ENCODE data around the gene MED16. TPM values are rescaled to one million over a fixed set of nuclear protein-coding genes. Genes with fewer than 3 reads are reported as not detected.

The MED16 gene, protein sequence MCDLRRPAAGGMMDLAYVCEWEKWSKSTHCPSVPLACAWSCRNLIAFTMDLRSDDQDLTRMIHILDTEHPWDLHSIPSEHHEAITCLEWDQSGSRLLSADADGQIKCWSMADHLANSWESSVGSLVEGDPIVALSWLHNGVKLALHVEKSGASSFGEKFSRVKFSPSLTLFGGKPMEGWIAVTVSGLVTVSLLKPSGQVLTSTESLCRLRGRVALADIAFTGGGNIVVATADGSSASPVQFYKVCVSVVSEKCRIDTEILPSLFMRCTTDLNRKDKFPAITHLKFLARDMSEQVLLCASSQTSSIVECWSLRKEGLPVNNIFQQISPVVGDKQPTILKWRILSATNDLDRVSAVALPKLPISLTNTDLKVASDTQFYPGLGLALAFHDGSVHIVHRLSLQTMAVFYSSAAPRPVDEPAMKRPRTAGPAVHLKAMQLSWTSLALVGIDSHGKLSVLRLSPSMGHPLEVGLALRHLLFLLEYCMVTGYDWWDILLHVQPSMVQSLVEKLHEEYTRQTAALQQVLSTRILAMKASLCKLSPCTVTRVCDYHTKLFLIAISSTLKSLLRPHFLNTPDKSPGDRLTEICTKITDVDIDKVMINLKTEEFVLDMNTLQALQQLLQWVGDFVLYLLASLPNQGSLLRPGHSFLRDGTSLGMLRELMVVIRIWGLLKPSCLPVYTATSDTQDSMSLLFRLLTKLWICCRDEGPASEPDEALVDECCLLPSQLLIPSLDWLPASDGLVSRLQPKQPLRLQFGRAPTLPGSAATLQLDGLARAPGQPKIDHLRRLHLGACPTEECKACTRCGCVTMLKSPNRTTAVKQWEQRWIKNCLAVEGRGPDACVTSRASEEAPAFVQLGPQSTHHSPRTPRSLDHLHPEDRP
- total RNA-seq: 10 to 100 TPM; 41.7 to 62.3 (median 45.5) TPM

DNA sequence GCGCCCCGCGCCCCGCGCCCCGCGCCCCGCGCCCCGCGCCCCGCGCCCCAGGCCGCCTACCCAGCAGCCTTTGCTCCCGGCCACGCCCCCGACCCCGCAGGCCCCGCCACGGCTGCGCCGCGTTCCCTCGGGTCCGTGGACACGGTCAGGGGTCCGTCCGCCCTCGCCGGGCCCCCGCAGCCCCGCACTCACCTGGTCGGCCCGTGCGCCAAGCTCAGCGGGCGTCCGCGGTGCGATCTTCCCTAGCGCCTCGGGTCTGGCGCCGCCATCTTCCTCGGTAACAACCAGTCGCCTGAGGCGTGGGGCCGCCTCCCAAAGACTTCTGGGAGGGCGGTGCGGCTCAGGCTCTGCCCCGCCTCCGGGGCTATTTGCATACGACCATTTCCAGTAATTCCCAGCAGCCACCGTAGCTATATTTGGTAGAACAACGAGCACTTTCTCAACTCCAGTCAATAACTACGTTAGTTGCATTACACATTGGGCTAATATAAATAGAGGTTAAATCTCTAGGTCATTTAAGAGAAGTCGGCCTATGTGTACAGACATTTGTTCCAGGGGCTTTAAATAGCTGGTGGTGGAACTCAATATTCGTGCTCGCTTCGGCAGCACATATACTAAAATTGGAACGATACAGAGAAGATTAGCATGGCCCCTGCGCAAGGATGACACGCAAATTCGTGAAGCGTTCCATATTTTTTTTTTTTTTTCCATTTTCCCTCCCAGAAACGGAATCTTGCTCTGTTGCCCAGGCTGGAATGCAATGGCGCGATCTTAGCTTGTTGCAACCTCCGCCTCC lies at the start of gene MED16, which contains the start of gene RNU6-9:
TSS of gene MED16 (minus strand) at position 294 of the 796 bp plus-strand sequence. CDS start 2,056 bp downstream, outside the sequence.
TSS of gene RNU6-9 (plus strand) at position 591 of the 796 bp plus-strand sequence.
- 1% methylated on average over 28 to 61 of the region's 69 CpGs for WGBS, 2 donors
- no peak for TF ChIP-seq POLR2A (IDR thresholded peaks at IDR 0.05)
- TF ChIP-seq, protein P1, sequence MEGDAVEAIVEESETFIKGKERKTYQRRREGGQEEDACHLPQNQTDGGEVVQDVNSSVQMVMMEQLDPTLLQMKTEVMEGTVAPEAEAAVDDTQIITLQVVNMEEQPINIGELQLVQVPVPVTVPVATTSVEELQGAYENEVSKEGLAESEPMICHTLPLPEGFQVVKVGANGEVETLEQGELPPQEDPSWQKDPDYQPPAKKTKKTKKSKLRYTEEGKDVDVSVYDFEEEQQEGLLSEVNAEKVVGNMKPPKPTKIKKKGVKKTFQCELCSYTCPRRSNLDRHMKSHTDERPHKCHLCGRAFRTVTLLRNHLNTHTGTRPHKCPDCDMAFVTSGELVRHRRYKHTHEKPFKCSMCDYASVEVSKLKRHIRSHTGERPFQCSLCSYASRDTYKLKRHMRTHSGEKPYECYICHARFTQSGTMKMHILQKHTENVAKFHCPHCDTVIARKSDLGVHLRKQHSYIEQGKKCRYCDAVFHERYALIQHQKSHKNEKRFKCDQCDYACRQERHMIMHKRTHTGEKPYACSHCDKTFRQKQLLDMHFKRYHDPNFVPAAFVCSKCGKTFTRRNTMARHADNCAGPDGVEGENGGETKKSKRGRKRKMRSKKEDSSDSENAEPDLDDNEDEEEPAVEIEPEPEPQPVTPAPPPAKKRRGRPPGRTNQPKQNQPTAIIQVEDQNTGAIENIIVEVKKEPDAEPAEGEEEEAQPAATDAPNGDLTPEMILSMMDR (IDR thresholded peaks at IDR 0.05): no peak
- peak; percentile 92 to 98 for DNase-seq (ENCODE audit: low spot score in 2 of 2)
- intact Hi-C loops (cut with DNase I; ENCODE audit: low total_unique reads): no loop called here
- peak within 1 kb of the TSS; percentile 87 for H3K4me3 ChIP-seq (ENCODE audit: low read depth, poor library complexity, severe bottlenecking)

DNA sequence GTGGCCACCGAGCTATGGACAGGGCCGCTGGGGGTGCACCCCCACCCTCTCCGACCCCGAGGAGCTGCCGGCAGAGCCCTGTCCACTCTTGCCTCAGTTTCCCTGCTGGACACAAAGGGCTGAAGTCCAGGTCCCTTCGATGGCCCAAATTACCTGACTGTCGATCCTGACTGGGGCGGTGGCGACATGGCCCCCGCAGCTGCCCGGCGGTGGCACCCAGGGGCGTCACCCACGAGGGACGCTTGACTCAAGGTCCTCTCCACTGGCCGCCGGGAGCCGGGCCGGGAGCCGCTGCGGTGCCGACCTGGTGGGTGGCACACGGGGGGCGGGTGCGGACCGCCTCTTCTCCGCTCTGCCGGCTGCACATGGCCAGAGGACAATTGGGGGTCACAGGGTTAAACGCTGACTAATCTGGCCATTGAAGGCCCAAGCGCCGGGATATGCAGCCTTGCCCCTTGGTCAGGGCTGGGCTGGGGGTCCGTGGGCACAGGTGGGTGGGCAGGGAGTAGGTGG lies 49.2 kb upstream of the MED16 start:
- TF ChIP-seq, protein P1 (IDR thresholded peaks at IDR 0.05): no peak
- TF ChIP-seq POLR2A (IDR thresholded peaks at IDR 0.05): no peak
- DNase-seq (ENCODE audit: low spot score in 2 of 2): no peak
- 83 to 93% methylated on average over 11 to 32 of the region's 32 CpGs for WGBS, 2 donors
- intact Hi-C loops (cut with DNase I; ENCODE audit: low total_unique reads): no loop called here
- no peak overlapping the region for H3K4me3 ChIP-seq (ENCODE audit: low read depth, poor library complexity, severe bottlenecking)

DNA sequence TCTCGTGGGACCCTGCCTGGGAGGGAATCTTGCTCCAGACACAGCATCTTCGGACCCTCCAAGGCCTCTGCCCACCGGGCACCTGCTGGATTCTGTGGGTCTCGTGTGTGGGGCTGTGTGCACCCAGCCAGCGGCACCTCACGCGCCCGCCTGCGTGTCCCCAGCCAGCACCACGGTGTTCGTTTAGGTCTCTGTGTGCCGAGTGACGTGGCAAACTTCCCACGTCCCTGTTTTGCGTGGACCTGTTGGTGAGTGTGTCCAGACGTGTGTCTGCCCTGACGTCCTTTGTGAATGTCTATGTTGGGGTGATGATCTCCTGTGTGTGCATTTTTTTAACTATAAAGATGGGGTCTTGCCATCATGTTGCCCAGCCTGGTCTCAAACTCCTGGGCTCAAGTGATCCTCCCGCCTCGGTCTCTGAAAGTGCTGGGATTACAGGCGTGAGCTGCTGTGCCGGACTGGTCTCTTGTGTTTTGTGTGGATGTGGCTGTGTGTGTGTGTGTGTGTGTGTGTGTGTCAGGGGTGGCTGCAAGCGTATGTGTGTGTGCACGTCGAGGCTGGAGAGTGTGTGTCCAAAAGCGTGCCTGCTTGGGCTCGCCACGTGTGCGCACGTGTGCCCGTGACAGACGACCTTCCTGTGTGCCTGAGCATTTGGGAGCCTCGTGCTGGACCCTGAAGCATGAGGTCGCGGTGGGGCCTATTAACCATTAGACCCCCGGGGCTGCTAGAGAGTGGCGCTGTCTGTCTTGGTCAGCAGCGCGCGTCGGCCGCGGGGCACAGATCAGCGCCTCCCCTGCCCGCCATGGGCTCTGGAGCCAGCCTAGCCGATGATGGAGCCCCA lies 48.5 kb upstream of the MED16 start:
- H3K4me3 ChIP-seq (ENCODE audit: low read depth, poor library complexity, severe bottlenecking): no peak overlapping the region
- WGBS, 2 donors: 52 to 53% methylated on average over 24 to 36 of the region's 45 CpGs
- intact Hi-C loops (cut with DNase I; ENCODE audit: low total_unique reads): no loop called here
- TF ChIP-seq, protein P1 (IDR thresholded peaks at IDR 0.05): no peak
- TF ChIP-seq POLR2A (IDR thresholded peaks at IDR 0.05): no peak
- no peak for DNase-seq (ENCODE audit: low spot score in 2 of 2)

DNA sequence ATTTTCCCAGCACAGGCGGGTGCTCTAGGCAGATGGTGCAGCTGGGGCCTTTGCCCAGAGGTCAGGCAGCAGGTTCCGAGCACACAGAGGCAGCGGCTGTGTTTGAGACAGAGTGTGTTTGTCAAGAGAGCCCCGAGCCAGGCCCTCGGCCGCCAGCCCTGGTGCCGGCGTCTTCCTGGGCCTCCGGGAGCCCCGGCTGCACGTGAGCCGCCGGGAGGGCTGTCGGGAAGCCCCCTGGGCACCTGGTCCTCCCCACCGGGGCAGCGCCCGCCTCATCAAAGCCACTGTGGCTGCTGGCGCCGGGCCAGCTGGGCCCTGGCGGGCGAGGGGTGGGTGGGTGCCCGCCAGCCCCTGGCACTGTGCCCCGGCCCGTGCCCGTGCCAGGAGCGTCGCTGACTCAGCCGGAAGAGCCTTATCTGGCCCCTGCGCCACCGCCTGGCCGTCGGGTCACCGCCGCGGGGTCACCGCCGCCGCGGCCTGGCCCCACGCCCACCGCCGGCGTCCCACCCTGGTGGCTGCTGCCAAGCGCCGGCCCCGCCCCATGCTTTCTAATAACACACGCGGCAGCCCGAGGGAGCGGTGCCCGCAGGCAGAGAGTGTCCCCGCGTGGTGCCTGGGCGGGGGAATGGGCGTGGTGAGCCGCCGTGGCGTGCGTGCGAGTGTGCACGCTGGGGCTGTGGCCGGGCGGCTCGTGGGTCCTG lies 47.8 kb upstream of the MED16 start:
- peak; percentile 76 to 95 for DNase-seq (ENCODE audit: low spot score in 2 of 2)
- TF ChIP-seq POLR2A (IDR thresholded peaks at IDR 0.05): no peak
- TF ChIP-seq, protein P1 (IDR thresholded peaks at IDR 0.05): no peak
- WGBS, 2 donors: 22 to 25% methylated on average over 13 to 60 of the region's 64 CpGs
- no peak overlapping the region for H3K4me3 ChIP-seq (ENCODE audit: low read depth, poor library complexity, severe bottlenecking)
- intact Hi-C loops (cut with DNase I; ENCODE audit: low total_unique reads): no loop called here

All from lower leg skin (tissue), 4 donors.